ENCODE data around the gene ADAR.

The ADAR gene

DNA sequence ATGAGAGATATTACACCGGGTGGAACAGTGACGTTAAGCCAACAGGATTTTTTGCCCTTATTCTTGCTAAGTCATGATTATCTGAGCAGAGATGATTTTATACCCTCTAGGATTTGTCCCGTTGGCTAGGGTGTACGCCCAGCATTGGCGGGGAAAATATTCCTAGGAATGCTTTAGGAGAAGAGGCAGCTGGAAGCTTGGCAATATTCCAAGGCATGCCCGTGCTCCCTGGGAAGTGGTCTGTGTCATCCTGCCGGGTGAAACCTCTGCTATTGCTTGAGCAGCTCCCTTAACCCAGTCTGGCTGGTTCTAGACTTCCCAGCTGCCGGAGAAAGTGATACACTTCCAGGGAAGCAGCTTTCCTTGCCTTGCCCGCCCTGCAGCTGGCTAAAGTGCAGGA is 24.2 kb downstream of the ADAR start:
- no peak for DNase-seq

GRCh38 chr1:154582885-154583284 is 25.1 kb downstream of the ADAR start:
- DNase-seq, result no peak

GRCh38 chr1:154581766-154582165 is 26.2 kb downstream of the ADAR start:
- no peak for DNase-seq

DNA sequence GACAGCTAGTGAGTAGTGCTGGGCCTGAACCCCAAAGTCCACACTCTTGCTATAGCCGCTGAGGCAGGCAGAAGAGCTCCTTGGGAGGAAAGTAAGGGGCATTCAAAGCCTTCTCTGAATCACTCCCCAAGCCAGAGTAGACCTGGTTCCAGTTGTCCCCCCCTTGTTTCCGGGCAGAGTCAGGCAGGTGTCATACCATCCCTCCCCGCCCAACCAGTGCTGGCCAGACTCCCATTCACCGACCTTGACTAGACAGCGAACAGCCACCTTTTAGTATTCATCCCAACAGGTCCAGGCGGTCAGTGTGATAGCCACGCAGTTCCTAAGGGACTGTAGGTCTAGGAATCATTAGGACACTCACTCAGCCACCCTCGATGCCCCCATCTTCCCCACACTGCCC is 28.6 kb downstream of the ADAR start:
- no peak for DNase-seq

GRCh38 chr1:154578058-154578418 is 29.9 kb downstream of the ADAR start:
- no peak for DNase-seq

- DNase-seq, result no peak
These were observed 30.5 kb downstream of the ADAR start for GRCh38 chr1:154577346-154578057.

DNA sequence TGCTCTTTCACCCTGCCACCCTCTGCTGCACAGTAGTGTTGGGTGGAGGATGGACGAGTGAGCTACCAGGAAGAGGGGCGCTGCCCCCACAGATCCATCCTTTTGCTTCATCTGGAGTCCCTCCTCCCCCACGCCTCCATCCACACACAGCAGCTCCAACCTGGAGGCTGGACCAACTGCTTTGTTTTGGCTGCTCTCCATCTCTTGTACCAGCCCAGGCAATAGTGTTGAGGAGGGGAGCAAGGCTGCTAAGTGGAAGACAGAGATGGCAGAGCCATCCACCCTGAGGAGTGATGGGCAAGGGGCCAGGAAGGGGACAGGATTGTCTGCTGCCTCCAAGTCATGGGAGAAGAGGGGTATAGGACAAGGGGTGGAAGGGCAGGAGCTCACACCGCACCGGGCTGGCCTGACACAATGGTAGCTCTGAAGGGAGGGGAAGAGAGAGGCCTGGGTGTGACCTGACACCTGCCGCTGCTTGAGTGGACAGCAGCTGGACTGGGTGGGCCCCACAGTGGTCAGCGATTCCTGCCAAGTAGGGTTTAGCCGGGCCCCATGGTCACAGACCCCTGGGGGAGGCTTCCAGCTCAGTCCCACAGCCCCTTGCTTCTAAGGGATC is 31.9 kb downstream of the ADAR start:
- no peak for DNase-seq

GRCh38 chr1:154575147-154575927 is 32.6 kb downstream of the ADAR start:
- DNase-seq, result no peak

- DNase-seq, result peak; percentile 64
These were observed 33.3 kb downstream of the ADAR start for GRCh38 chr1:154574716-154575115.

- no peak for DNase-seq
These were observed 34.8 kb downstream of the ADAR start for GRCh38 chr1:154573168-154573510.

DNA sequence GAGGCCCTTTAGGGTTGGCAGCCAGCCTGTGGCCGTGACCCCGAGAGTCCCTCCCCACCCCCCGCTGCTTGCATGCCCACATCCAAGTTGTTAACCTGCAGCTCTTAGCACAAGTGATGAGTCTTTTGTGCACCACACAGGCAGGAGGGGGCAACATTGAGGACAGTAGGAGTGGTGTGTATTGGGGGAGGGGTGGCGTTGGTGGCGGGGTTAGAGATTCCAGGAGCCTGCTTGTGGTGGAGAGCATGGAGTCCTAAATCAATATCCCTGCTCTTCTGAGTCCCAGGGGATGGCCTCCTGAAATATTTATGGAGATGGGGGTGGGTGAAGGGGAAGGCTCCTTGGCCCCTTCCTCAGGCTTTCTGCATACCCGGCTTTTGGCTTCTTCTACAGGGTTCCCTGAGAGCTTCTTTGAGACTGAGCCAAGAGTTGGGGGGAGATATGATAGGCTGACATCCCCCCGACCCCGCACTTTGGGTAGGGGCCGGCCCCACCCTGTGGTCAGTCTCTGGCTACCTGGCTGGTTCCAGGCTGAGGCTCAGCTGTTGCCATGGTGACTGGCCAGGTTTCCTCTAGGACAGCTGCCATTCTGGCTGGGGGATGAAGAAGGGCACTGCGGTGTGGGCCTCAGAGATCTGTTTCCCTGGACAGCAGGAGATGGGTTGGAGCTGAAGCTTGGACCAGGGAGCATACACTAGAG is 35.4 kb downstream of the ADAR start:
- DNase-seq, result no peak

DNA sequence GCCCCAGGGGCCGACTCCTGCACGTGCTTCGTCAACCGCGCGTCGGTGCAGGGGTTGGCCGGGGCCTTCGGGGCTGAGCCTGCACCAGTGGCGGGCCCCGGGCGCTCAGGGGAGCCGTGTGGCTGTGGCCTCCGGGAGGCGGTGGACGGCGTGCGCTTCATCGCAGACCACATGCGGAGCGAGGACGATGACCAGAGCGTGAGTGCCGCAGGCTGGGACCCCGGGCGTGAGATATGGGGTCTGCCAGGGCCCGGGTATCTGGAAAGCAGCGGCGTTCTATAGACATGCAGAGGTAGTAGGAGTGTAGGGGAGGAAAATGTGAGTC is 36.1 kb downstream of the ADAR start:
- no peak for DNase-seq

- no peak for DNase-seq
These were observed 36.6 kb downstream of the ADAR start for GRCh38 chr1:154571244-154571963.

GRCh38 chr1:154568157-154568815 is 39.7 kb downstream of the ADAR start:
- no peak for DNase-seq

DNA sequence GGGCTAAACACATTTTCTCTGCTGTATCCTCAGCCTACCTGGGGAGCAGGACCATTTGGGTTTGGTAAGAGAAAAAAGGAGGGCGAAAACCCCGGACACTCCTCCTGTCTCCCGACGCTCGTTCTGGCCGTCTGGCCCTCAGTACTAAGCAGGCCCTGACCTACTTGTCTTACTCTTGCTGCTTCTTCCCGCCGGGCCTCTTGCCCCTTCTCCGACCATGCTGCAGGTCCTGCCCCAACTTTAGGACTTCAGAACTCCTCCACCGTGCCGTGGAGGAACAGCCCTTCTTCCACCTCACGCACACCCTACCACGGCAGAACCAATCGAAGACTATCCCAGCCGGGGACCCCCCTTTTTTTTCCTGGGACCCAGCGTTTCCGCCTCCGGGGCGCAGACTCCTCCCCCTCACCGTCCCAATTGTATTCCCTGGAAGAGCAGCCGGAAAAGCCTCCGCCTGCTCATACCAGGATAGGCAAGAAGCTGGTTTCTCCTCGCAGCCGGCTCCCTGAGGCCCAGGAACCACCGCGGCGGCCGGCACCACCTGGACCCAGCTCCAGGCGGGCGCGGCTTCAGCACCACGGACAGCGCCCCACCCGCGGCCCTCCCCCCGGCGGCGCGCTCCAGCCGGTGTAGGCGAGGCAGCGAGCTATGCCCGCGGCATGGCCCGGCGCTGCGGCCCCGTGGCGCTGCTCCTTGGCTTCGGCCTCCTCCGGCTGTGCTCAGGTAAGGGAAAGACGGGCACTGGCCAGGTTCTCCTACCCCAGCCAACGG is 40.4 kb downstream of the ADAR start, which contains the start of gene CHRNB2:
Gene CHRNB2, plus strand, starts transcription at position 393 of the 771 bp plus-strand sequence. Its CDS starts 267 bp downstream, at position 660.
- DNase-seq, result peak; percentile 14

- no peak for DNase-seq
These were observed 42.1 kb downstream of the ADAR start for GRCh38 chr1:154565876-154566275.

- peak; percentile 90 for DNase-seq
These were observed 48.4 kb downstream of the ADAR start for GRCh38 chr1:154559466-154560044.

DNA sequence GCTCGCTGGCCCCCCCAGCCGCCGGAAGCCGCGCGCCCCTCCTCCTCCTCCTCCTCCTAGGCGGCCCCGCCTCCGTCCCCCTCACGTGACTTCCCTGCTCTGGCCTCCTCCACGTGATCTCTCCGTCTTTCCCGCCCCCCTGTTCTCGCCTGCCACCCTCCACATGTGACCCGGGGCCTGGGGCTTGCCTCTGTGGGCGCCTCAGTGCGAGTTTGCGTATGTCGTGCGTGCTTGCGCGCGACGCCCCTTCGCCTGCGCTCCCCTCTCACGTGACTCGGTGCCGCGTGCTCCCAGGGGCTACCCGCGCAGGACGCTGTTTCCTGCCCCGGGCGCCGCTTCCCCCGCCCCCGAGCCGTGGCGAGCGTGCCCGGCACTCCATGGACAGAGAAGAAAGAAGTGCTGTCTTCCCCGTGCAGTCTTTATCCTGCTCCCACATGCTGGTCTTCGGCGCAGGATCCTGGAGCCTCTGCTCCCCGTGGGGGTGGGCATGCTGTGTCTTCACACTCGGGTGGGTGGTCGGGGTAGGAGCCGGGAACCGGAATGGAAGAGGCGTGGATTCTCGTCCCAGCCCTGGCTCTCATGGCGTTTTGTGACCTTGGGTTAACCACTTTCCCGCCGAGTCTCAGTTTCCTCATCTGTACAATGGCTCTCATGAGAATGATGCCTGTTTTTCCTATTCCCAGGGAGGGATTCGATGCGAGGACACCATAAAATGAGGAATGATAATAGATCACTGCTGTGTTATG is 49.1 kb downstream of the ADAR start:
- DNase-seq, result peak; percentile 95

GRCh38 chr1:154557939-154558719 is 49.9 kb downstream of the ADAR start, which contains the start of gene UBE2Q1:
UBE2Q1 (minus strand) TSS chr1:154558662; CDS start chr1:154558553, 109 bp downstream.
- no peak for DNase-seq
